Left kidney (tissue), 2 donors: ENCODE measurements around the gene SMCO2. TPM values are rescaled to one million over a fixed set of nuclear protein-coding genes. Genes with fewer than 3 reads are reported as not detected.
A peak's percentile ranks its signal among the peaks of the same experiment; 100 is the strongest.

Source experiments
- DNase-seq: peaks from one replicate; pipeline ENCODE4 v3.0.0-alpha.2; 2013
- polyA plus RNA-seq: library from polyadenylated mRNA; unstranded; fragments of 120-200 nt; gene quantifications from one replicate; pipeline ENCODE4 v1.2.1, GENCODE V29; 2013; ENCODE audit not compliant: insufficient read length

SMCO2 gene
- polyA plus RNA-seq, 1 donor, result 0.60 TPM

- no peak for DNase-seq
Measured at GRCh38 chr12:27453421-27453820, 6.9 kb downstream of the SMCO2 start.

GRCh38 chr12:27455589-27455988, 9.1 kb downstream of the SMCO2 start:
- DNase-seq, result no peak

GRCh38 chr12:27456618-27457017, 10.1 kb downstream of the SMCO2 start:
- no peak for DNase-seq

GRCh38 chr12:27460471-27460978, 14.0 kb downstream of the SMCO2 start:
- DNase-seq, result no peak

- DNase-seq, result peak; percentile 34
Measured at GRCh38 chr12:27462151-27462694, 15.7 kb downstream of the SMCO2 start.

- no peak for DNase-seq
Measured at GRCh38 chr12:27462851-27463250, 16.3 kb downstream of the SMCO2 start.

GRCh38 chr12:27463511-27464219, 17.1 kb downstream of the SMCO2 start:
- DNase-seq, result no peak

- DNase-seq, result no peak
Measured at GRCh38 chr12:27464220-27464554, 17.7 kb downstream of the SMCO2 start.

- DNase-seq, result no peak
Measured at GRCh38 chr12:27467641-27468040, 21.1 kb downstream of the SMCO2 start.

GRCh38 chr12:27468241-27468640, 21.7 kb downstream of the SMCO2 start:
- no peak for DNase-seq

GRCh38 chr12:27469176-27469736, 22.7 kb downstream of the SMCO2 start:
- no peak for DNase-seq

GRCh38 chr12:27472604-27473003, 26.1 kb downstream of the SMCO2 start:
- DNase-seq, result no peak

- no peak for DNase-seq
Measured at GRCh38 chr12:27474344-27474743, 27.8 kb downstream of the SMCO2 start.

GRCh38 chr12:27477049-27477448, 30.5 kb downstream of the SMCO2 start:
- no peak for DNase-seq

- no peak for DNase-seq
Measured at GRCh38 chr12:27478949-27479348, 32.4 kb downstream of the SMCO2 start.

GRCh38 chr12:27480016-27480415, 33.5 kb downstream of the SMCO2 start:
- no peak for DNase-seq

- no peak for DNase-seq
Measured at GRCh38 chr12:27486961-27487360, 40.4 kb downstream of the SMCO2 start.

GRCh38 chr12:27488479-27488878, 41.9 kb downstream of the SMCO2 start:
- no peak for DNase-seq

GRCh38 chr12:27491226-27491625, 44.7 kb downstream of the SMCO2 start:
- no peak for DNase-seq

- DNase-seq, result no peak
Measured at GRCh38 chr12:27493260-27493940, 46.9 kb downstream of the SMCO2 start.

- no peak for DNase-seq
Measured at GRCh38 chr12:27497446-27497845, 50.9 kb downstream of the SMCO2 start.

- no peak for DNase-seq
Measured at GRCh38 chr12:27498149-27498548, 51.6 kb downstream of the SMCO2 start.

GRCh38 chr12:27498761-27499160, 52.2 kb downstream of the SMCO2 start:
- DNase-seq, result no peak
